Measurements from ENCODE around the gene LAMP1.
A peak's percentile ranks its signal among the peaks of the same experiment; 100 is the strongest.

Gene LAMP1

GRCh38 chr13:113273321-113273720, 23.7 kb upstream of the LAMP1 start:
- H3K4me1 ChIP-seq: no peaks in the 10 kb centered on the region
- H3K9ac ChIP-seq: no peak overlapping the region
- no peaks in the 10 kb centered on the region for H3K79me2 ChIP-seq
- H3K4me3 ChIP-seq (ENCODE audit: low read depth, low read length): no peak overlapping the region
- no peak overlapping the region for H3K4me2 ChIP-seq (ENCODE audit: low read length)
- H3K36me3 ChIP-seq (ENCODE audit: control insufficient read depth, insufficient read depth, low read length): no peaks in the 10 kb centered on the region
- no peak overlapping the region for H2AFZ ChIP-seq
- no peaks in the 10 kb centered on the region for H3K9me3 ChIP-seq (ENCODE audit: control insufficient read depth, low read length)
- H3K27ac ChIP-seq: no peak overlapping the region
- no peaks in the 10 kb centered on the region for H3K27me3 ChIP-seq (ENCODE audit: control insufficient read depth, insufficient read depth, low read length)
- TF ChIP-seq, protein P1, sequence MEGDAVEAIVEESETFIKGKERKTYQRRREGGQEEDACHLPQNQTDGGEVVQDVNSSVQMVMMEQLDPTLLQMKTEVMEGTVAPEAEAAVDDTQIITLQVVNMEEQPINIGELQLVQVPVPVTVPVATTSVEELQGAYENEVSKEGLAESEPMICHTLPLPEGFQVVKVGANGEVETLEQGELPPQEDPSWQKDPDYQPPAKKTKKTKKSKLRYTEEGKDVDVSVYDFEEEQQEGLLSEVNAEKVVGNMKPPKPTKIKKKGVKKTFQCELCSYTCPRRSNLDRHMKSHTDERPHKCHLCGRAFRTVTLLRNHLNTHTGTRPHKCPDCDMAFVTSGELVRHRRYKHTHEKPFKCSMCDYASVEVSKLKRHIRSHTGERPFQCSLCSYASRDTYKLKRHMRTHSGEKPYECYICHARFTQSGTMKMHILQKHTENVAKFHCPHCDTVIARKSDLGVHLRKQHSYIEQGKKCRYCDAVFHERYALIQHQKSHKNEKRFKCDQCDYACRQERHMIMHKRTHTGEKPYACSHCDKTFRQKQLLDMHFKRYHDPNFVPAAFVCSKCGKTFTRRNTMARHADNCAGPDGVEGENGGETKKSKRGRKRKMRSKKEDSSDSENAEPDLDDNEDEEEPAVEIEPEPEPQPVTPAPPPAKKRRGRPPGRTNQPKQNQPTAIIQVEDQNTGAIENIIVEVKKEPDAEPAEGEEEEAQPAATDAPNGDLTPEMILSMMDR (IDR thresholded peaks at IDR 0.05): no peak

DNA sequence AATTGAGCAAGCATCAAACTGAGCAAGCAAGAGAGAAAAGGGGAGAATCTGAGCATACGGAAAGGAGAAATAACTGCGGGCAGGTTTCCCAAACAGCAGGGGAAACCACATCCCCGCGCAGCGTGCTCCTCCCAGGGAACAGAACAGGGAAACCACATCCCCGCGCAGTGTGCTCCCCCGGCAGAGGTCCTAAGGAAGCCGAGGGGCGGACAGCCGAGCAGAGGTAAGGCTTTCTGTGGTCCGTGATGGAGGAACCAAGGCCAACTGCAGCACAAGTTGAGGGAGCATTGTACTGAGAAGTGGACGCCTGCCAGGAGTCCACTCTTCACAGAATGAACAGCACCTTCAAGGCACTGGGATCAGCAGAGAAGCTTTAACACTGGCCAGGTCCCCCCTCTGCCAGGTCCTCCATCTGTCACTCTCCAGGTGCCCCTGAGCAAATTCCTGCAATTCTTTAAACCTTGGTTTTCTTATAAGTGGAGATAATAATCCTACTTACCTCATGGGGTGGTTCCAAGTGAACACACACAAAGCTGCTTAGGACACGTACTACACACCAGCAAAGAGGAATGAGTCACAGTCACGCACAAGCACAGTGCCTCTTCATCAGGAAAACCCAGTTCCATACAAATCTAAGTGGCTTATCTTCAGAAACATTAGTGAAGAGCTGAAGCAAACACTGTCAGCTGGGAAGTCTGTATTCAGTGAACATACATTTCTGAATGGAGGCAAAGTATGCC, 23.0 kb upstream of the LAMP1 start:
- Histone ChIP-seq H2AFZ (no peak overlapping the region), H3K79me2 (no peaks in the 10 kb centered on the region), H3K4me1 (no peaks in the 10 kb centered on the region), H3K9me3 (ENCODE audit: control insufficient read depth, low read length) (no peaks in the 10 kb centered on the region), H3K36me3 (ENCODE audit: control insufficient read depth, insufficient read depth, low read length) (no peaks in the 10 kb centered on the region), H3K4me3 (ENCODE audit: low read depth, low read length) (no peak overlapping the region), H3K4me2 (ENCODE audit: low read length) (no peak overlapping the region), H3K27ac (no peak overlapping the region), H3K27me3 (ENCODE audit: control insufficient read depth, insufficient read depth, low read length) (no peaks in the 10 kb centered on the region), H3K9ac (no peak overlapping the region)
- TF ChIP-seq, protein P1 (IDR thresholded peaks at IDR 0.05): no peak

GRCh38 chr13:113274721-113275120, 22.3 kb upstream of the LAMP1 start:
- Histone ChIP-seq H3K27me3 (ENCODE audit: control insufficient read depth, insufficient read depth, low read length) (no peaks in the 10 kb centered on the region), H3K79me2 (no peaks in the 10 kb centered on the region), H2AFZ (no peak overlapping the region), H3K27ac (no peak overlapping the region), H3K36me3 (ENCODE audit: control insufficient read depth, insufficient read depth, low read length) (no peaks in the 10 kb centered on the region), H3K9ac (no peak overlapping the region), H3K4me1 (no peaks in the 10 kb centered on the region), H3K9me3 (ENCODE audit: control insufficient read depth, low read length) (no peaks in the 10 kb centered on the region), H3K4me3 (ENCODE audit: low read depth, low read length) (no peak overlapping the region), H3K4me2 (ENCODE audit: low read length) (no peak overlapping the region)
- TF ChIP-seq, protein P1 (IDR thresholded peaks at IDR 0.05): no peak

- no peak overlapping the region for H3K9ac ChIP-seq
- H3K4me3 ChIP-seq (ENCODE audit: low read depth, low read length): no peak overlapping the region
- no peaks in the 10 kb centered on the region for H3K27me3 ChIP-seq (ENCODE audit: control insufficient read depth, insufficient read depth, low read length)
Observed at GRCh38 chr13:113275387-113275786, 21.7 kb upstream of the LAMP1 start.

More at GRCh38 chr13:113275387-113275786, 21.7 kb upstream of the LAMP1 start:
- TF ChIP-seq, protein P1 (IDR thresholded peaks at IDR 0.05): peak; percentile 39
- no peak overlapping the region for H3K4me2 ChIP-seq (ENCODE audit: low read length)
- no peaks in the 10 kb centered on the region for H3K4me1 ChIP-seq
- no peaks in the 10 kb centered on the region for H3K79me2 ChIP-seq
- no peaks in the 10 kb centered on the region for H3K9me3 ChIP-seq (ENCODE audit: control insufficient read depth, low read length)
- H2AFZ ChIP-seq: no peak overlapping the region
- no peak overlapping the region for H3K27ac ChIP-seq
- H3K36me3 ChIP-seq (ENCODE audit: control insufficient read depth, insufficient read depth, low read length): no peaks in the 10 kb centered on the region
